Endothelial cell of umbilical vein (primary cell): Measurements from ENCODE around the gene CERS6.

ENCODE experiments used
- GATA2 ChIP-seq: IDR thresholded peaks from 2 replicates; pipeline ENCODE4 v1.7.0; 2011; ENCODE audit warnings: low read depth, mild to moderate bottlenecking, moderate library complexity, mixed read lengths, low read length; ENCODE audit not compliant: insufficient read length, insufficient read depth
- POLR2A ChIP-seq: IDR thresholded peaks from 2 replicates; pipeline ENCODE4 v1.6.1; 2012; ENCODE audit warnings: low read depth, mild to moderate bottlenecking, control low read depth, low read length
- TF ChIP-seq, protein P1 (sequence below), 2 donors: IDR thresholded peaks; 1 replicate in 1 of 2; 2 replicates in 1 of 2; pipeline ENCODE4 v1.5.1; 2011; ENCODE audit warnings: low read length in 2 of 2, mild to moderate bottlenecking in 2 of 2, moderate library complexity in 2 of 2, control low read depth in 1 of 2, inconsistent platforms in 1 of 2, low read depth in 1 of 2; ENCODE audit not compliant: insufficient read depth in 1 of 2; ENCODE audit errors: extremely low read depth in 1 of 2

DNA sequence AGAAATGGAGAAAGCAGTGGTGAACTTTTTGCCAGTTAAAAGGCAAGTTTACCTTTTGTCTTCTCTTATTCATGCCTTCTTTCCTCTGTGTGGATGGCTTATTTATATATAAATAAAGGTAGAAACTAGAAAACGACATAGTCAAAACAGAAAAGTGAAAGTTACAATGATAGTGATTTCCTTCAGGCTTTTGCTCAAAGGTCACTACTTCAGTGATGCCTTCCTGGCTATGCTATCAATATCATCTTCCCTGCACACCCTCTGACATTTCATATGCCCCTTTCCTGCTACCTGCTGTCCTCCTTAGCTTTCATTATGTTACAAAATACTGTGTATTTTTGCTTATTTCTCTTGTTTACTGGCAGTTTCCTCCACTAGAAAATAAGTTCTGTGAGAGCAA, 214.4 kb downstream of the CERS6 start:
- TF ChIP-seq, protein P1, sequence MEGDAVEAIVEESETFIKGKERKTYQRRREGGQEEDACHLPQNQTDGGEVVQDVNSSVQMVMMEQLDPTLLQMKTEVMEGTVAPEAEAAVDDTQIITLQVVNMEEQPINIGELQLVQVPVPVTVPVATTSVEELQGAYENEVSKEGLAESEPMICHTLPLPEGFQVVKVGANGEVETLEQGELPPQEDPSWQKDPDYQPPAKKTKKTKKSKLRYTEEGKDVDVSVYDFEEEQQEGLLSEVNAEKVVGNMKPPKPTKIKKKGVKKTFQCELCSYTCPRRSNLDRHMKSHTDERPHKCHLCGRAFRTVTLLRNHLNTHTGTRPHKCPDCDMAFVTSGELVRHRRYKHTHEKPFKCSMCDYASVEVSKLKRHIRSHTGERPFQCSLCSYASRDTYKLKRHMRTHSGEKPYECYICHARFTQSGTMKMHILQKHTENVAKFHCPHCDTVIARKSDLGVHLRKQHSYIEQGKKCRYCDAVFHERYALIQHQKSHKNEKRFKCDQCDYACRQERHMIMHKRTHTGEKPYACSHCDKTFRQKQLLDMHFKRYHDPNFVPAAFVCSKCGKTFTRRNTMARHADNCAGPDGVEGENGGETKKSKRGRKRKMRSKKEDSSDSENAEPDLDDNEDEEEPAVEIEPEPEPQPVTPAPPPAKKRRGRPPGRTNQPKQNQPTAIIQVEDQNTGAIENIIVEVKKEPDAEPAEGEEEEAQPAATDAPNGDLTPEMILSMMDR (IDR thresholded peaks at IDR 0.05; ENCODE audit: extremely low read depth in 1 of 2, insufficient read depth in 1 of 2, low read depth in 1 of 2, low read length in 2 of 2) = no peak
- TF ChIP-seq POLR2A (no peak), GATA2 (no peak)
